ENCODE data around the gene CHST2. TPM values are rescaled to one million over a fixed set of nuclear protein-coding genes. Genes with fewer than 3 reads are reported as not detected.
A peak's percentile ranks its signal among the peaks of the same experiment; 100 is the strongest.

The CHST2 gene
- total and polyA plus RNA-seq, 2 donors (not counting 1 experiment from before 2014, with no cell fraction given): 1.1 to 2.6 TPM

DNA sequence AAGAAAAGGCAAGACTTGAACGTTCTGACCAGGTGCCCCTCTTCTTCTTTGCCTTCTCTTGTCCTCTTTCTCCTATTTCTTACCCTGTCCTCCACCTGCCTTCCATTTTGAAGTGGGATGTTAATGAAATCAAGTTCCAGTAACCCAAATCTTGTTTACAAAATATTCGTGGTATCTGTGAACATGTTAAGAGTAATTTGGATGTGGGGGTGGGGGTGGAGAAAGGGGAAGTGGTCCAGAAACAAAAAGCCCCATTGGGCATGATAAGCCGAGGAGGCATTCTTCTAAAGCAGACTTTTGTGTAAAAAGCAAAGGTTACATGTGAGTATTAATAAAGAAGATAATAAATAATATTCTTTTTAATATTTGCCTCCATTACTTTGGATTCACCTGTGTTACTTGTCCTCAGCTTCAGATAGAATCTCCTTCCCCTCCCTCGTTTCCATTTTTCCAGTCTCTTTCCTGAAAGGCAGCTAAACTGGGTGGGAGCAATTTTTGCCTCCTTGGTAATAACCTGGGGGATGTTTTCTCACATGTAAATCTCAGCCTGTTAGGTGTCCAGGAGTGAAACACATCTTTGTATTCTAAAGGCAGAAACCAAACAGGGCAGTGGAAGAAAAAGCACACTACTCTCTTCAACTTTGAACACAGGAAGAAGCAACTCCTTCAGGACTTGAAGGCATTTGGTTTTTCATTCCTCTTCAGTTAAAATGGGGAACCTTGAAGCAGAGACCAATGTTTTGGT is 3.2 kb downstream of the CHST2 start:
- H3K9ac ChIP-seq (ENCODE audit: insufficient read depth, low read length): no peak overlapping the region
- no peaks in the 10 kb centered on the region for H3K79me2 ChIP-seq (ENCODE audit: control insufficient read depth, insufficient read depth, low read length)
- no peaks in the 10 kb centered on the region for H3K4me1 ChIP-seq (ENCODE audit: control insufficient read depth, extremely low read depth, insufficient read depth, low read length)
- H3K27me3 ChIP-seq (ENCODE audit: control insufficient read depth, insufficient read depth, low read length): no peaks in the 10 kb centered on the region
- no peaks in the 10 kb centered on the region for H4K20me1 ChIP-seq (ENCODE audit: control insufficient read depth, extremely low read depth, insufficient read depth, low read length)
- H3K27ac ChIP-seq (ENCODE audit: insufficient read depth, low read length): no peak overlapping the region
- DNase-seq (ENCODE audit: low read depth in 2 of 2): no peak
- no peak overlapping the region for H2AFZ ChIP-seq (ENCODE audit: low read length)
- H3K4me3 ChIP-seq (replicated peaks in 1 of 4; ENCODE audit: control extremely low read depth in 1 of 4, insufficient read depth in 1 of 4, low read depth in 3 of 4, low read length in 4 of 4): peak overlapping the region in 1 of 4 experiments; percentile 52
- H3K36me3 ChIP-seq (ENCODE audit: control insufficient read depth, insufficient read depth, low read length): no peaks in the 10 kb centered on the region
- H3K9me3 ChIP-seq (ENCODE audit: control insufficient read depth, insufficient read depth, low read depth, low read length): no peaks in the 10 kb centered on the region
- no peak for TF ChIP-seq EZH2 (IDR thresholded peaks at IDR 0.05; ENCODE audit: low read length, missing control alignments)
- TF ChIP-seq CTCF (conservative IDR thresholded peaks at IDR 0.05 in 1 of 2, IDR thresholded peaks at IDR 0.05 in 1 of 2; ENCODE audit: low read depth in 1 of 2, low read length in 2 of 2): no peak
- peak overlapping the region; percentile 54 for H3K4me2 ChIP-seq (ENCODE audit: extremely low read depth, insufficient read depth, low read length)

DNA sequence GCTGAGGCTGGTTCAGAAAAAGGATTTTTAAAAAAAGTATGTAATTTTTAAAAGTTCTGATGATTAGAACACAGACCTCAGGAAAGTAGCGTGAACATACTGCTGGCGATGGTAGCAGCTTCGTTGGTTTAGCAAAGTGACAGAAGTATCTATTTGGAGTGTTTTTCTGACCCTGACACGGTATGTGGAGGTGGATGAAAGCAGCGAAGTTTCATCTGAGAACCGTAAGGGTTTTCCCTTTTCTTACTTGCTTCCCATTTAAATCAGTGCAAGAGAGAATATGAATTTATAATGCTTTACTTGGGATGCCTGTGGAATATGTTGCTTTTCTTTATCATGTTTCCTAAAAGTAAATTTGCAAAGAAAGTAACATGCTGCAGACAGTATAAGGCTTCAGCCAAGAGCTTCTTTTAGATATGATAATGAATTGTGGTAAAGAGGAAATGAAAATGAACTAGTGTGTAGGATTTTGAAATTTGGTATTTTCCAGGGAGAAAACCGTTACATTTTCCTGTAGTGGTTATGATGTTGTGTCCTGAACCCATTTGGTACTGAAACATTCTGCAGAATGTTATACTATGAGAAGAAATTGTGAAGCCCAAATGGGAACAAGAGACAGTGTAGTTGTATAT is 3.9 kb downstream of the CHST2 start:
- no peak for DNase-seq (ENCODE audit: low read depth in 2 of 2)
- Histone ChIP-seq H3K9ac (ENCODE audit: insufficient read depth, low read length) (no peak overlapping the region), H3K4me2 (ENCODE audit: extremely low read depth, insufficient read depth, low read length) (peak overlapping the region; percentile 54), H3K4me1 (ENCODE audit: control insufficient read depth, extremely low read depth, insufficient read depth, low read length) (no peaks in the 10 kb centered on the region), H3K9me3 (ENCODE audit: control insufficient read depth, insufficient read depth, low read depth, low read length) (no peaks in the 10 kb centered on the region), H3K36me3 (ENCODE audit: control insufficient read depth, insufficient read depth, low read length) (no peaks in the 10 kb centered on the region), H3K79me2 (ENCODE audit: control insufficient read depth, insufficient read depth, low read length) (no peaks in the 10 kb centered on the region), H2AFZ (ENCODE audit: low read length) (peak overlapping the region; percentile 43), H3K27ac (ENCODE audit: insufficient read depth, low read length) (no peak overlapping the region), H4K20me1 (ENCODE audit: control insufficient read depth, extremely low read depth, insufficient read depth, low read length) (no peaks in the 10 kb centered on the region), H3K4me3 (replicated peaks in 1 of 4; ENCODE audit: control extremely low read depth in 1 of 4, insufficient read depth in 1 of 4, low read depth in 3 of 4, low read length in 4 of 4) (peak overlapping the region in 2 of 4 experiments; percentile 6 to 52), H3K27me3 (ENCODE audit: control insufficient read depth, insufficient read depth, low read length) (no peaks in the 10 kb centered on the region)
- TF ChIP-seq CTCF (conservative IDR thresholded peaks at IDR 0.05 in 1 of 2, IDR thresholded peaks at IDR 0.05 in 1 of 2; ENCODE audit: low read depth in 1 of 2, low read length in 2 of 2) (no peak), EZH2 (IDR thresholded peaks at IDR 0.05; ENCODE audit: low read length, missing control alignments) (no peak)

DNA sequence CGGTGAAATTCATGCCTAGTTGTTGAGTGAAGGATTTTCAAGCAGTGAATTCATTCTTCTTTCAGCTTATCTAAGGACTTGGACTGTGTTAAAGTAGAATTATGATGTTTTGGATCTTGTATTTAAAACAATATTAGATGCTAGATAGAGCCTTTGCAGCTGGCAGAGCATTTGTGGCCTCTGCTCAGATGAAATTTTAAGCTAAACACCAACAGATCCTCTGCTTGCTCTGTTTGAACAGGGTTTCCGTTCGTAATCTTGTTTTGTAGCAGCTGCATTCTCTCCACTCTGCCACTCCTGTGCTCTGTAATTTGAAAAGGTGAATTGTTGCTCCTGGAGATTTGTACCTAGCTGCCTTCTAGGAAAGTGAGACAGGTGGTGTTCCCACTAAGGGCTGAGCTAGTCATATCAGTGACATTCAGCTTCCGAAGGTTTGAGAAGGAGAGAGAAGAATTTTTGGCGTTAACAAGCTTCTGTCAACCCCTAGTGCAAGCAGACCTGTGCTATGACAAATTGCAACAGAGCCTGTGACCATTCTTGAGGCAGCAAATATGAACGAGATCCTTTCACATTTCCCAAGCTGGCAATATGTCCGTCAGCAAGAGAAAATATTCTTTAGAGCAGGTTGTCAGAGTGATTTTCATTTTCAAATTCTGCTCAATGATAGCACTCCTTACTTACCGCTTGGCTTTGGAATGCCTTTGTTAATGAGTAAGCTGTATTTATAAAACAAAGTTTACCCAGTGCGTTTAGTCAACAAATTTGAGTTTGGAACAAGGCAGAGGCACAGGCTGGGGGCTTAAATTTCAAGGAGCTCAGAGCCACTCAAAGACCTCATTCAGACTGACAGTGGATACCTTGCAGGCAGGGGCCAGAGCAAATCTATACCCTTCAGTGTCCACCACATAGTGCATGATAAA is 5.3 kb downstream of the CHST2 start:
- Histone ChIP-seq H3K9me3 (ENCODE audit: control insufficient read depth, insufficient read depth, low read depth, low read length) (no peaks in the 10 kb centered on the region), H3K9ac (ENCODE audit: insufficient read depth, low read length) (no peak overlapping the region), H4K20me1 (ENCODE audit: control insufficient read depth, extremely low read depth, insufficient read depth, low read length) (no peaks in the 10 kb centered on the region), H3K4me1 (ENCODE audit: control insufficient read depth, extremely low read depth, insufficient read depth, low read length) (no peaks in the 10 kb centered on the region), H3K27ac (ENCODE audit: insufficient read depth, low read length) (no peak overlapping the region), H3K4me3 (replicated peaks in 1 of 4; ENCODE audit: control extremely low read depth in 1 of 4, insufficient read depth in 1 of 4, low read depth in 3 of 4, low read length in 4 of 4) (peak overlapping the region; percentile 6 to 52 (median 11)), H3K4me2 (ENCODE audit: extremely low read depth, insufficient read depth, low read length) (peak overlapping the region; percentile 77), H3K27me3 (ENCODE audit: control insufficient read depth, insufficient read depth, low read length) (no peaks in the 10 kb centered on the region), H3K36me3 (ENCODE audit: control insufficient read depth, insufficient read depth, low read length) (no peaks in the 10 kb centered on the region), H3K79me2 (ENCODE audit: control insufficient read depth, insufficient read depth, low read length) (no peaks in the 10 kb centered on the region), H2AFZ (ENCODE audit: low read length) (peak overlapping the region; percentile 54)
- TF ChIP-seq EZH2 (IDR thresholded peaks at IDR 0.05; ENCODE audit: low read length, missing control alignments) (no peak), CTCF (conservative IDR thresholded peaks at IDR 0.05 in 1 of 2, IDR thresholded peaks at IDR 0.05 in 1 of 2; ENCODE audit: low read depth in 1 of 2, low read length in 2 of 2) (no peak)
- DNase-seq (ENCODE audit: low read depth in 2 of 2): peak in 1 of 2 donors; percentile 43

Data from fibroblast of lung (primary cell).